T-helper 9 cell (primary cell): ENCODE results near the gene ZNF683.
"Not testable (repeated sequence)": the region's sequence is repeated elsewhere in the genome, so short reads cannot be mapped to it uniquely, and the experiment has no call there.

Experiments used
- DNase-seq: peaks from one replicate; pipeline ENCODE4 v3.0.0-alpha.2; 2020

Gene ZNF683

DNA sequence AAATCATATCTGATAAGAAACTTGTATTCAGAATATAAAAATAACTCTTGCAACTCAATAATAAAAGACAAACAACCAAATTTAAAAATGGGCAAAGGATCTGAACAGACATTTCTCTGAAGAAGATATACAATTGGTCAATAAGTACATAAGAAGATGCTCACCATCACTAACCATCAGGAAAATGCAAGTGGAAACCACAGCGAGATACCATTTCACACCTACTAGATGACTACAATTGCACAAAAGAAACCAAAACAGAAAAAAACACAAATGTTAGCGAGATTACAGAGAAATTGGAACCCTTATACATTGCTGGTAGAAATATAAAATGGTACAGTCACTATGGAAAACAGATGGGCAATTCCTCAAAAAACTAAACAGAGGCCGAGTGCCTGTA lies 11.5 kb upstream of the ZNF683 start:
- DNase-seq = no peak

DNA sequence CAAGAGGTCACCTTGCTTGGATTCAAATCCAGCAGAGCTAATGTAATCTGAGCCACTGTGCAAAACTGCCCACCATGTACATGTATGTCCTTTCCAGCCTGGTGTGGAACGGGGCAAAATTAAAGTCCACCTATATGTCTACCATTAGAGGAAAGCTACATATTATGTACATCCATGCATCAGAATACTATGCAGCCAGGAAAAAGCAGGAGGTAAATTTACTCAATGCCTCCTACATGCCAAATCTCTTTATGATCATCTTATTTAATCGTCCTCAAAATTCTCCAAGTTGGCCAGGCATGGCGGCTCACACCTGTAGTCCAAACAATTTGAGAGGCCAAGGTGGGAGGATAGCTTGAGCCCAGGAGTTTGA lies 6.3 kb upstream of the ZNF683 start:
- no peak for DNase-seq

DNA sequence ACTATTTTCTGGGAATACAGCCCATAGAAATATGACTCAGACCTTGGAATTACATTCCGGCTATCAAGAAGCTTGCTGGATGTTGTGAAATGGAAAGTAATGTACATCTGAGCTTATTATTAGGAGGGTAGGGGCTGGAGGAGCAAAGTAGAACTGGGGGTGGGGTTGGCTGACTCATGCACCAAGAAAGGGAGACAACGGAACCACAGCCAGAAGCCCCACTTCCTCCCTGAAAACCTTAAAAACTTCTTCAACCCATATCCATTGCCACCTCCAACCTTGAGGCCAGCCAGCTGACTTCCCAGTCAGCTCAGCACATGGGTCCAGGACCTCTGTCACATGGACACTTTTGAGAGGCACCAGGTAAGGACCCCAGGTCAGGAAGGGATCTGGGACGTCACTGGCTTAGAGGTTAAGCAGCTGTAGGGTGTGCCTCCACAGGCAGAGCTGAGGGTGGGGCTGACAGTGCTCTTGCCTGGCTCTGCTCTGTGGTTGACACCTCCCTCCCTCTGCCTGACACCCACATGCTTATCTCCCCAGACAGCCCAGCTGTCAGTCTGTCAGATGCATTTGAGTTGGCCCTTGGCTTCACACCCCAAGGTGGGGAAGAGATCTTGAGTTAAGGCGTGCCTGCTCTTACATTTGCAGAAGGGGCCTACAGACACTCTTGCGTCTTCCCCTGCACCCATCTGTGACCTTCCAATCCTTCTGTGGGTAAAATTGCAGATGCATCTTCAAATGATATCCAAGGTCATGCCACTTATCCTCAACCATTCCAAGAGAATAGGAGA lies 5.7 kb upstream of the ZNF683 start:
- DNase-seq = peak; percentile 58

DNA sequence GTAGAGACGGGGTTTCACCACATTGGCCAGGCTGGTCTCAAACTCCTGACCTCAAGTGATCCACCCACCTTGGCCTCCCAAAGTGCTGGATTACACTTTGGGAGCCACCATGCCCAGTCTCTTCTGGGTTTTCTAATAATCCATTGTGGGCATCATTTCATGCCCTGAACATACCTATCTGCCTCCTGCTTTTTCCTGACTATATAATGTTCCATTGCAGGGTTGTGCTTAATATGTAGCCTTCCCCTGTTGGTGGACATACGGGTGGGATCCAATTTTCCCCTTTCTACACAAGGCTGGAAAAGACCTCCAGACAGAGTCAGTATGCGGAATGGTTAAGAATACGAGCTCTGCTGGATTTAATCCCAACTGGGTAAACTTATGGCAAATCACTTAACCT lies 3.5 kb upstream of the ZNF683 start:
- no peak for DNase-seq

DNA sequence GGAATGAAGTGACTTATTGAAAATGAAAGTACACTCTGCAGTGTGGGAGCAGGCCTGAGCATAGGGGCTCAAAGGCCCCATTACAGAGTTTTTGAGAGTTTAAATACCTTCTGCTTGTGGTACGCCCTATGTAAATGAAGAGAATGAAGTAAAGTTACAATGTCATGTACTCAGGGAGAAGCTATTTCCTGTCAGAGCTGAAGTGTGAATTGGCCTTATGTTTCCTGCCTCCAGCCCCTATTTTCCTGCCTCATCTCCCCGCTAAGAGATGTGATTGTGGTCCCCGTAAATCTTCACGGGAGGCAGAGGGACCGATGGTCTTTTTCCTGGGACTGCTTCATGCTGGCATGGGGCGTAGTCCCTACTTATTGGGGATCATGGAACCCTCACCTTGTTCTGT lies 2.5 kb upstream of the ZNF683 start:
- DNase-seq = no peak

DNA sequence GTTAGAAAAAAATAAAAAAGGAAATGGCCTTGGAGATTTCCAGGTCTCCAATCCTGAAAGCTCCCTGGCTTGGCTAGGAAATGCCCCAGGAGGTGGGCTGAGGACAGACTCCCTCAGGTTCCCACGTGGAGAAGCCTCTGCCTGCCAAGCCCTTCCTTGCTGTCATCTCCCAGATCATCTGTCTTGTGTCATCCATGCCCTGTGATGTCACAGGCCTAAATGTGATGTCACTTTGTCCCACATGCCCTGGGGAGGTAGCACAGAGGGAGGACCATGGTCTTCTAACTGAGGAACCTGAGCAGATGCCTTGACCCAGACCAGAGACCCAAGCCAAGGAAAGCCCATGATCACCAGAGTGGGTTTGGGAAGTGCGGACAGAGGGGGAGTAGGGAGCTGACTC lies 1.8 kb upstream of the ZNF683 start:
- not testable (repeated sequence) for DNase-seq

DNA sequence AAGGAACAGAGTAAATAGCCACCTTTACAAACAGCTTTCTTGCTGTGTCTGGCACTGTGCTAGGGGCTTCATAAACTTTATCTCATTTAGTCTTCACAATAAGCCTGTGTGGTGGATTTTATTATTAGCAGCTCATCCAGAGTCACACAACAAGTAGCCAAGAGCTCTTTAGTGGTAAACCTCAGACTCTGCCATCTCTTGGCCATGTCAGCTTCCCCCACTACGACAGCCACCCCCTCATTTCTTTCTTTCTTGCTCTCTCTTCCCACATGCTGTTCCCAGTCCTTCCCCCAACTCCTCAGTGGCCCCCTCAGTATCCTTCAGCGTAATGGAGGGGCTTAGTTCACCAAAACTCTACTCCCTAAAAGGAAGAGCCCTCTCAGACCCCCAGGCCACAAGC lies 1.2 kb upstream of the ZNF683 start:
- no peak for DNase-seq

DNA sequence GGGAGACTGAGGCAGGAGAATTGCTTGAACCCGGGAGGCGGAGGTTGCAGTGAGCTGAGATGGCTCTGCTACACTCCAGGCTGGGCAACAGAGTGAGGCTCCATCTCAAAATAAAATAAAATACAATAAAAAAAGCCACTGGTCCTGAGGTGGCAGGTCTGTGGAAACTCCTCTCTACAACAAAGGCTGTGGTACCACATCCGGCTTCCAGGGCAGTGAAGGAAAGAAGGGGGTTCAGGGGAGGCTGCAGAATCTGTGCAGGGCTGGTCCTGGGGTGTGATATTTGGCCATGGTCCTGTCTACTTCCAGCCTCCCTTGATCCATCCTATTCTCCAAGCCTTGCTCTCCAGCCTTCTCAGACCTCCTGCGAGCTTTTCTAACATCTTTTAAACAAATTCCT lies 731 bp upstream of the ZNF683 start:
- DNase-seq = peak; percentile 27

DNA sequence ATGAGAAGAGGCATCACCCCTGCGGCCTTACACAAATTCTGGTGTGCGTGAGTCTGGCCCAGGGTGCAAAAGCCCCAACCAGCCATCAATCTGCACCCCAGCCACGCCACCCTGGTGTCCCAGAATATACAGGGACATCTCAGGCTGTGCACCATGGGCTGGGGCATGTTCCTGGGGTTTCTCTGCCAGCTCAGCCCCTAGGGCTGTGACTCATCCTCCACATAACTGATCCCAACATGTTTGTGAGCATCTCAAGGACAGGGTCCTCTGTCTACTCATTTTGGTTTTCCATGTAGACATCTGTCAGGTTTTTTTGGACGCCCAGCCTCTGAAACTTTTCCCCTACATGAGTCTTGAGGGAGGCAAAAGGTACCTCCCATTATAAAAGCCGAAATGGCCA lies 511 bp downstream of the ZNF683 start:
- DNase-seq = no peak

DNA sequence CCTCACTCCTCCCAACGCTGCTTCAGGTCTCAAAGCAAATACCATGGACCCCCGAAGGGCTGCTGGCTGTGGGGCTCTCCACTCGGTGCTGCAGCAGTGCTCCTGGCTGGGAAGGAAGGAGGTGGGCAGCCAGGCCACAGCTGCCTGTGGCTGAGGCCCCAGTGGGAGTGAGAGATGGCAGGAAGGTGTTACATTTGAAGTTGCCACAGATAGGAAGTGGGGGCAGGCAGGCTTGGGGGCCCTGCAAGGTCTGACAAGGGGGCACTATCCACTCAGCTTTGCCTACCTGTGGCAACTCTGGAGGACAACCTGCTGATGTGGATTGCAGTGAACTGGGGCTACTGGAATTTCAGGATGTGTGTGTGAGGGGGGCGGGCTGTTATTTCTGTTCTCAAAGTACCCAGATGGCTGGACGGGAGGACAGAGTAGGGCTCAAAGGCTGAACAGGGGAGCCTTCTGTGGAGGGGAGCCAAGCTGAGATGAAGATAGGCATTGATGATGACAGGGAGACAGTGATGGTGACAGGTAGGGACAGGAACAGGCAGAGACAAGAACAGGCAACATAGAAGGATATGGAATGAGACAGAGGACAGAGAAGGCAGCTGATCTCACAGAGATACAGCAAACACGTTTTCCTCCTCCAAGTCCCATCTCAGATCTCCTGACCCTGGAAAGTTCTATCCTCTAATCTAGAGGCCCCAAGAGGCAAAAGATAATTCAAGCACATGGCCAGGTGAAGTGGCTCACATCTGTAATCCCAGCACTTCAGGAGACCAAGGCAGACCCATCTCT lies 1.8 kb downstream of the ZNF683 start:
- no peak for DNase-seq

DNA sequence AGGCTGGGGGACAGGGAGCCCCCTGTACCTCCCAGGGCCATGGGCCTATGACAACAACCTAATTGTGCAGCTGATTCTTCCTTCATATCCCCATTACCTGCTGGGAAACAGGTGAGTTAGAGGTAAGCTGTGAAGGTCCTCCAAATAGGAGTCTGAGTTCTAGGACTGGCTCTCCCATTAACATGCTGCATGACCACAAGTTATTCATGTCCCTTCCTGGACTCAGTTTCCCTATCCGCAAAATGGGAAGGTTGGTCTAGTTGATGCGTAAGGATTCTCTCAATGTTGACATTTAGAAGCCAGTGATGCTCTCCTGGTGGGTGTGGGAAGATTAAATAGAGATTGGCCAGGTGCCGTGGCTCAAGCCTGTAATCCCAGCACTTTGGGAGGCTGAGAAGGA lies 4.1 kb downstream of the ZNF683 start:
- no peak for DNase-seq

DNA sequence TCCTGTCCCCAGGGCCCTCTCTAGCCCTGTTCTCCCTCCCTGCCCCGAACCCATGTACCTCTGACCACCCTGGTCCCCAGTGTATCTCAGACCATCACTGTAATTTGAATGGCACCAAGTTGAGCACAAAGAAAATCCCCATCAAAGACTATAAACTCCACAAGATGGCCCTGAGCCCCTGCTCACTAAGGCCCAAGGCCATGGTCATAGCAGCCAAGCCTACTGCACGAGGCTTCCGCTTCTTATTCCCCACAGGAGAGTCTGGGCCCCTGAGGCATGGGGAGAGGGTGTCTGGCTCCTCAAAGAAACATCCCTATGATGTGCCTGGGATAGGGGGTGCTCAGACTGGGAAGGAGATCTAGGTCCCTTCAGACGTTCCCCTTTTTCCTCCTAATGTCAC lies 4.5 kb downstream of the ZNF683 start:
- DNase-seq = no peak

DNA sequence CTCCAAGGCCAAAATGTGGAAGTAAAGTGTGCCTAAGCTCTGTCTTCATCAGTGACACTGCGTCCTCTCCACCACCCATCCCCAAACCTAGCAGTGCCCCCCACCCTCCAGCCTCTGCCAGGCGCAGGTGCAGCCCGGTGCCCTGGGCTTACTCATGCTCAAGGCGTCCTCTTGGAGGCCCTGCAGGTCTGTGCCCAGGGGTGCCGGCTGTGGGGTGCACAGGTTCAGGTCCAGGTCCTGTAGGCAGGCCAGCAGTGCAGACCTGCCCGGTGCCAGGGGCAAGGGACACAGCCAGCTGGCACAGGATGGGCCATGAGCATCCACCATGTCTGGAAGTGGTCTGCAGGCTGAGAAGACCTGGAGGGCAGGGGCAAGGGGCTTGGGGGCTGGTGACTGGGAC lies 5.1 kb downstream of the ZNF683 start:
- DNase-seq = no peak

DNA sequence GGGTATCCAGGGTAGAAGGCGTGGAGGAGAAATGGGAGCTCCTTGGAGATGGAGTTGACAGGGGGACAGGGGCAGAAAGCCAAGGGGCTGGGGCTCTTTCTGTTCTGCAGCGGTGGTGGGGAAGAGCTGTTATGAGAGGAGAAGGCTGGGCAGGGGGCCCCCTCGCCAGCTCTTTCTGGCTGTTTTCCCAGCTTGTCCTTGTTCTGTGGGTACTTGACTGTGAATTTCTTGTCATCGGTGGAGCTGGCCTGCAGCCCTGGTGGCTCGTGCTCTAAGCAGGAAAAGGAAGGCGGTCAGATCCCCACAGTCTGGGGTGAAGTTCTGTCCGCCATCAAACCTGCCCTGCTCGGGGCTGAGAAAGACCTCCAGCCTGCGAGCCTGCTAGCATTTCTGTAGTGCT lies 7.6 kb downstream of the ZNF683 start:
- DNase-seq = no peak

DNA sequence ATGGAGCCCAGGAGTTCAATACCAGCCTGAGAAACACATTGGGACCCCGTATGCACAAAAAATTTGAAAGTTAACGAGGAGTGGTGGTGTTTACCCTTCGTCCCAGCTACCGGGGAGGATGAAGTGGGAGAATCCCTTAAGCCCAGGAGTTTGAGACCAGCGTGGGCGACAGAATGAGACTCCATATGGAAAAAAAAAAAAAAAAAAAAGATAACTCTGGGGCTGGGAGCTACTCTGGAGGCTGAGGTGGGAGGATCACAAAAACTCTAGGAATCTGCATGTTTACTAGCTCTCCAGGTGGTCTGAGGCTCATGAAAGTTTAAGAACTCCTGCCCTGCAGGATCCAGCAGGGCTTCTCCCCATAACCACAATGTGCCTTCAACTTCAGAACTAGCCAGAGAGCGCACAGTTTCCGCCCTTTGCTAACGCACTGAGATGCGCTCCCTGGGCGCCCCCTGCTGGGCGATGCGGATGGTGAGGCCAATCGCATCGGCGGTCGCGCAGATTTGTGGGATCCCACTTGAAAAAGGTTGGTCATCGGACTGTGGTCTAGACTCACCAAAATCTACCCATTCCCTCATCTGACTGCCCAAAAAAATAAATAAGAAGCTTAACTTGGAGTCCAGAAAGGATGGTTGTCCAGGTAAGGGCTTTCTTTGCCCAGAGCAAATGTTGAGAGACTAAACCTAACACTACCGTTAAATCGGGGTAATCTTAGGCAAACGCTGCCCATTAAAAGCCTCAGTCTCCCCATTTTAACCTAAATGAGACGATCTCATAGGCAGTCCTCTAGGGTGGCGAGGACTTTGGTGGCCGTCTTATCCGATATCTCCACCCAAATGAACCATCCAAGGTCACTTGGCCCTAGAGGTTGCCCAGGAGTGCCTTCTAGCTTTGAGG lies 8.8 kb downstream of the ZNF683 start:
- DNase-seq = peak; percentile 83

DNA sequence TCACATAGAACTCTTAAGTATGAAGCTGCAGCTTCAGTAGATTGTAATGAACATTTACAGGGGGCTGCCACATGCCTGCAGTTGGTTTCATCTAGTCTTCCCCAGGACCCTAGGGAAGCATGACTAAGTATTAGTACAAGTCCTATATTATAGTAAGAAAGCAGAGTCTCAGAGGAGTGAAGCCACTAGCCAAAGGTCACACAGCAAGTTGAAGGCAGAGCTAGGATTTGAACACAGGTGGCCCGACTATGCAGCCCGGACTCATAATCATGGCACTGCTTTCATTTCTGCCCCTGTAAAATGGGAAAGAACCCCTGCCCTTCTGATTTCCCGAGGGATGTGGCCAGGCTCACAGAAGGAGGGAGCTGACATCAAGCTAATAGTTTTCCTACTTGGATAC lies 10.2 kb downstream of the ZNF683 start:
- DNase-seq = no peak

DNA sequence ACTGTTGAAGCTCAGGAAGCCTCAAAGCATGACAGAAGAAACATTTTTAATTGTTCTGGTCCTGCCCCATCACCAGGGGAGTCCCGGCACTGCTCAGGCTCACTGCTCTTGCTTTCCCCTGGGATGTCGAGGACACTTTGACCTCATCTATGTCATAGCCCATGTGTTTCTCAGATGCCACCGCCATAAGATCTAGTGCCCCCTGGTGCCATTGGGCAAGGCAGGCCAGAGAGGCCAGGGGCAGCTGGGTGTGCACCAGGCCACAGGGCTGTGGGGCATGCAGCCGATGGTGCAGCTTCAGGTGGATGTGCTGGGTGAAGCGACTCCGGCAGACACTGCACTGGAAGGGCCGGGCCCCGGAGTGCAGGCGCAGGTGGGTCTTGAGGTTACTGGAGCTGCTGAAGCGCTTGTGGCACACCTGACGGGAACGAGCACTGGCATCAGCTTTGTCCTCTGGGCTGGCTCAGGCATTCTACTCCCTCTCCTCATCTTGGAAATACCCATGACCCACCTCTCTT lies 10.9 kb downstream of the ZNF683 start:
- no peak for DNase-seq

DNA sequence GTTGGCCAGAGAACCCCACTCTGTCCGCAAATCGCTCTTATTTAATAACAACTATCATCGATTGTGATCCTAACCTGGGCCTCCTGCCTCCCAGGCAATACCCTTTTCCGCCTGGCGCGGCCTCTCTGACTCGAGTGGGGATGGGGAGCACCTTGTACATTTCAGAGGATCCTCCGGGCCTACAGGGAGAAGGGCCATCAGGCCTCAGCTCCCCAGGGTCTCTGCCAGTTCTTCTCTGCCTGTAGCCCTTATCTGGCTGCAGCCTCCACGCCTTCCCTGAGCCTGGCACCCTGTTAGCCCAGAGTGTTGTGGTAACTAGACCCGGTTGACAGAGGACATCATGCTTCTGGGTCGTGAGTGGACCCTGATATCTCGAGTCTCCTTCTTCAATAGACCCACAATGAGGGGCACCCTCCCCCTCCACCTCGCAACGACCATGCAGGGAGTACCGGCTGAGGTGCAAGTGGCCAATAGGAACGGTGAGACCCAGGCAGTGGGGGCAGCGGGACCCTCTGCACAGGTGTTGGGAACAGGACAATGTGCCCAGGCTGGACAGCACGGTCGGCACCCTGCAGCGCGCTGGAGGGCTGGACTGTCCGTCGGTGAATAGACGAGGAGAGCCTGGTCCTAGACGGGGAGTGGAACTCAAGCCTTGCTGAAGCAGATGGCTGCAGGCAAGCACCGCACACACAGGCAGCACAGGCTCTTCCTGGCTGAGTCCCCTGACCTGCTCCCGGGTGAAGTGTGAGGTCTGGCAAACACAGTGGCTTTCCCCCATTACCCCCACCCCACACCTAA lies 11.5 kb downstream of the ZNF683 start:
- no peak for DNase-seq

DNA sequence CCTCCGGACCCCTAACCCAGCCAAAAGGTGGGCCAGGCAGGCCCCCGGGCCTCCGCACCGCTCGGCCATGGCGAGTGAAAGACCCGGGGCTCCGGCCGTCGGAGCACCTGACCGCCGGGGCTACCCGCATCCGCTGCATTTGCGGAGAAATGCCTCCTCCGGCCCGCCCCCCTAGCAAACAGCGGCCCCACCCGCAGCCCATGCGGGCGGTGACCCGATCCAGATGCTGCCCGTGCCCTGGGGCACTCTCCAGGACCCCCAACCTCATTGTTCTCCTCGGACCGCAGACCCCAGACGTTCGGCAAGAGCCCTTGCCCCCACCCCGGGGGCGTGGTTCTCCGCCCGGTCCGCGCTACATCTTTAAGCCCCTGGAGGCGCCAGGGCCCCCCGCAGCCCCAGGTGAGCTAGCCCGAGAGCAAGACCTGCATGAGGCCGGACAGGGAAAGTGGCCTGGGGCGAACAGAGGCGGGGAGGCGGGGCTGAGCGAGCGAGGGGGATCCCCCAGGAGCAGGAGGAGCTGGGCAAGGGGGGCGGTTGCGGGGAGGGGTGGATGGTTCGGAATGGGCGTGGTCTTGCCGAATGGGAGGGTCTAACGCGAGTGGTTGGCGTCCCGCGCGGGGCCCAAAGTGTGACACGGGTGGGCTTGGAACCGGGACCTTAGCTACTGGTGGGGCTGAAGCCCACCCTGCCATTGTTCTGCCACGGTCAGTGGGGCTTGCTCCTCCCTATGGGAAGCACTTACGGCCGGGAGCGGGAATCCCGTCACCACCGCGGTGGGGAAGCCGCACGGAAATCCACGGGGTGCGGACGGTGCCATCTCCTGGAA lies 12.4 kb downstream of the ZNF683 start:
- peak; percentile 58 for DNase-seq

DNA sequence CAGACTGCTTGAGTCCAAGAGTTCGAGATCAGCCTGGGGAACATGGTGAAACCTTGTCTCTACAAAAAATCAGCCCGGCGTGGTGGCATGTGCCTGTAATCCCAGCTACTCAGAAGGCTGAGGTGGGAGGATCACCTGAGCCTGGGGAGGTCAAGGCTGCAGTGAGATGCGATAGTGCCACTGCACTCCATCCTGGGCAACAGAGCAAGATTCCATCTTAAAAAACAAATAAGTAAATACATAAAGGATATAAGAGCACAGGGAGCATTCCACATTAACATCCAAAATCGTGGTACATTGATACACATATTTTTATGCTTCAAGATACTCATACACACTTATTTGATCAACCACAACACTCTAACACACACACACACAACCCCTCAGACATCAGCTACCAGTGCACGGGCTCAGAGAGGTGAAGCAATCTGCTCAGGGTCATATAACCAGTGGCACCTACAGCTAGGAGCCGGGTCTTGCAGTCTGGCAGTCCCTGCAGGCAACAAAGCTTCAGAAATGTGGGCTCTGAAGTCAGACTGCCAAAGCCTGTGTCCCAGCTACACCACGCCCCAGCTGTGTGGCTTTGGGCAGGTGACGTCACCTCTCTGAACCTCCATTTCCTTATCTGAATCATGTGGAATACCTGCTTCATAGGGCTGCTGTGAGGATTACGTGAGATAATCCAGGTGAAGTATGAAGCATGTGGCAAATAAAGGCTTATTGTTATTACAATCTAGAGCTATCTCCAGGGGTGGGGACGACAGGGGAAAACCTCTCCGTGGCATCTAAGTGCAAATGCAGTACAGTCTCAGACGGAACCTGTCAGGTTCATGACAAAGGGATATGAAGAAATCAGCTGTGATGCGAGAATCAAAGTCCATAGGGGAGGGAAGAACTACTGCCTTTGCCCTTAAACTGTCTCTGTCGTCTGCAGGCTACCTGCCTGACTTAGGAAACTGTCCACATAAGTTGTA lies 13.9 kb downstream of the ZNF683 start:
- peak; percentile 72 for DNase-seq
